HPDE6-E6E7 (cell line): Measurements from ENCODE around the gene CHGA.

Experiments used
- DNase-seq: peaks from one replicate; pipeline ENCODE4 v3.0.0; 2011; ENCODE audit warnings: missing footprints; ENCODE audit errors: extremely low spot score

CHGA gene

DNA sequence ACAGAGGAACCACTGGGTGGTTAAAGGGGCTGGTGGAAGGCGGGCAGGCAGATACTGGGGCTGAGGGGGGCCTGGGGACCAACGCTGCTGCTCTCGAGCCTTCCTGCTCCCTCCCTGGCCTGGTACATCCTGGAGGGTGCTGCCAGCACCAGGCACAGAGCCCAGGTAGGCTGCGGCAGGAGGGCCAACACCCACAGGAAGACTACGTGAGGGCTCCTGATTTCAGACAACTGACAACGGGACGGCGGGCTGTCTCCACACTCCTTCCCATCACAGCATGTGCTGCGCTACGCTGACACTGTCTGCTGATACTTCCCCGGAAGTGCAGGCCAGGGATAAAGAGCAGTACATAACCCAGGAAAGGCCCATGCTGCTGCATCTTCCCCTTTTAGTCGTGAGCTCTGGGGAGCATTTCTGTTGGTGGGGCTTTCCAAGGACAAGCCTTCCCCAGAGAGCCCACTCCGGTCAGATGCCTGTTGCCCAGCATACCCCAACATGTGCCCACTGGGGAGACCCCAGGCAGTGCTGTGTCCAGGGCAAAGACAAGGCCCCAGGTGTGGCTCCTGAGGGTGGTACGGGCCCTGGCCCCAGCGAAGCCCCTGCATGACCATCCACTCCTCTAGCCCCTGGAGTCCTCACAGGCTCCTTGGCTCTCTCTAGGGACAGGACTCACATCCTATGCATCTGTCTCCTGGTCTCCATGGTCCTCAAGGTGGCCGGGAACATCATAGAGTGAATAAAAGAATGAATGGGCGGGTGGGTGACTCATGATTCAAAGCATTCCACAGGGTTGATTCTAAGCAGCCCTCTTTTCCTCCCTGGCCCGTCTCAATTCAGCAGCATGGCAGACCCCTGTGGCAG, 38.0 kb downstream of the CHGA start:
- DNase-seq = peak; percentile 72

DNA sequence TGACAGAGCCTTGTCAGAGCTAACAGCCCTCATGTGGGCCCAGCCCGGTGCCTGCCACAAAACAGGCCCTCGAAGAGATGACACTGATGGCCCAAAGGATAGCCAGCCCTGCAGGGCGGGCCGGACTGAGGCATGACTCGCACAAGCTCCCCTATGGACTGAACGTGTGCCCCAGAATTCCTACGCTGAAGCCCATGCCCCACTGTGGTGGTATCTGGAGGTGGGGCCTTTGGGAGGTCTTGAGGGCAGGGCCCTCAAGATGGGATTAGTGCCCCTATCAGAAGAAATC, 38.6 kb downstream of the CHGA start:
- no peak for DNase-seq

DNA sequence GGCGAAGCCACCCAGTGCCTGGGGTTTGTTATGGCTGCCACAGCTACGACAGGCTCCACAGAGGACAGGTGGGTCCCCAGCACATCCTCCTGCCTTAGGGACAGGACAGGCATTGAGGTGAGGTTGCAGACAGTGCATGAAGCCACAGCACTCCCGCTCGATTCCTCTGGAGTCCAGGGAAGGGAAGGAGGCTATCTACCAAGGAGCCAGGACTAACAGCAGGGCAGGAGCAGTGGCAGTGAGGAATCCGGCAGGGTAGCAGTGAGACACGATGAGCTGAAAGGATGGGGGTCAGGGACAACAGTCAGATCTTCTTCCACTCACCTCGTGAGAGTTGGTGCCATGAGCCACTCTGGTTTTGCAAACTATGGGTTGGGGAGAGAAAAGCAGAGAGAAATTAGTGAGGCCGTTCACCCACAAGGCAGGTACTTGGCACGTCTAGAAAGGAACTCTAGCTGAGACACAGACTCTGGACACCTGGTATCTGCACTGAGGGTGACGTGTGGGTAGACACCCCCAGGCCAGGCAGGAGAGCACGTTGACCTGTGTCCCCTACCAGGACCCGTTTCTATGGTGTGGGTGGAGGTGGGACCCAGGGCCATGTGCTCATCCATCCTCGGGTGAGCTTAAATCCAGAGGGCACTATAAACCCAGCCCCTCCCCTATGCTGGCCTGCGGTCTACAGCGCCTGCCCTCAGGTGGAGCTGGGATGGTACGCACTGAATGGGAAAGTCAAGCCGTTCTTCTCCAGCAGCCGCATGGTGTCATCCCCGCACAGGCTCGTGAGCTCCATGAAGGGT, 39.3 kb downstream of the CHGA start:
- DNase-seq = no peak

DNA sequence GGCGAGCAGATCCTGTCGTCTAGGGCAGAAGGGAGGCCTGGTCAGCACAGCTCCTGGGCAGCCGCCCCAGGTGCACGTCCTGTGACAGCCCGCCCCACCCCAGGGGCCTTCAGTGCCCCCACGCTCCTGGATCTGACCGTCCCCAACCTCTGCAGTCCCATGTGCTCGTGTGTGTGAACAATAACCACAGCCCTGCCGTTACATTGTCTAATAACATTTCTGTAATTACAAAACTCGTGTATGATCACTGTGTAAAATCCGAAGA, 39.8 kb downstream of the CHGA start:
- DNase-seq = no peak

DNA sequence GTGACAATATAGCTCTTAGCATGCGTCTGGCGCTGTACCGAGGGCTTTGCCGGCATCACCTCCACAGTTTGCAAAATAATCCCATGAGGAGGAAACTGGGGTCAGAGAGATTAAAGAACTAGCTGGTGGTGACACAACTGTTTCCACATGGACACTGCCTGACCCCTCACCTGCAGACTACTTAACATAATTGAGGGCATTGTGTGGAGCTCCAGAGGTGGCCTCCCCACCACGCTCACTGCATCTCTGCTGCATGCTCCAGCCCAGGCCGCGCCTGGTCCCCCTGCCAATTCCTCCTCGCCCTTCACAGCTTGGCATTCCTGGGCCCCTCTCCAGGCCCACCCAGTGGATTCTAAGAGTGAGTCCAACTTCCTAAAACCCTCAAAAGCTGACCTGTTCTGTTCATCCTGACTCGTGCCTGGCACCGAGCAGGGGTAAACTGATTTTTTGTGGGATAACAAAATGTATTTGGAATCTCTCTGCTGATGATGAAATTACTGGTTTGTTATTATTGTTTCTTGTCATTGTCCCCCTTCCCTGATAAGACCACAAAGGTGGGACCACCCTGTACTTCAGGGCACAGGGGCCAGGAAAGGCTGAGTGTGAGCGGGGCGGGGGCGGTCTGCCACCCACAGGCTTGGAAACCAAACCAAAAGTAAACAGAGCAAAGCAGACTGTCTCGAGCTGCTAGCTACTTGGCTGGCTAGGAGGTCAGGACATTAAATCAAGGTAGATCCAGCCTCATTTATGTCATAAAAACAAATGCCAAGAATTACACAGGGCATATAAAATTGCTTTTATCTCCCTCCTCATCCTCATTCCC, 40.6 kb downstream of the CHGA start:
- DNase-seq = no peak

DNA sequence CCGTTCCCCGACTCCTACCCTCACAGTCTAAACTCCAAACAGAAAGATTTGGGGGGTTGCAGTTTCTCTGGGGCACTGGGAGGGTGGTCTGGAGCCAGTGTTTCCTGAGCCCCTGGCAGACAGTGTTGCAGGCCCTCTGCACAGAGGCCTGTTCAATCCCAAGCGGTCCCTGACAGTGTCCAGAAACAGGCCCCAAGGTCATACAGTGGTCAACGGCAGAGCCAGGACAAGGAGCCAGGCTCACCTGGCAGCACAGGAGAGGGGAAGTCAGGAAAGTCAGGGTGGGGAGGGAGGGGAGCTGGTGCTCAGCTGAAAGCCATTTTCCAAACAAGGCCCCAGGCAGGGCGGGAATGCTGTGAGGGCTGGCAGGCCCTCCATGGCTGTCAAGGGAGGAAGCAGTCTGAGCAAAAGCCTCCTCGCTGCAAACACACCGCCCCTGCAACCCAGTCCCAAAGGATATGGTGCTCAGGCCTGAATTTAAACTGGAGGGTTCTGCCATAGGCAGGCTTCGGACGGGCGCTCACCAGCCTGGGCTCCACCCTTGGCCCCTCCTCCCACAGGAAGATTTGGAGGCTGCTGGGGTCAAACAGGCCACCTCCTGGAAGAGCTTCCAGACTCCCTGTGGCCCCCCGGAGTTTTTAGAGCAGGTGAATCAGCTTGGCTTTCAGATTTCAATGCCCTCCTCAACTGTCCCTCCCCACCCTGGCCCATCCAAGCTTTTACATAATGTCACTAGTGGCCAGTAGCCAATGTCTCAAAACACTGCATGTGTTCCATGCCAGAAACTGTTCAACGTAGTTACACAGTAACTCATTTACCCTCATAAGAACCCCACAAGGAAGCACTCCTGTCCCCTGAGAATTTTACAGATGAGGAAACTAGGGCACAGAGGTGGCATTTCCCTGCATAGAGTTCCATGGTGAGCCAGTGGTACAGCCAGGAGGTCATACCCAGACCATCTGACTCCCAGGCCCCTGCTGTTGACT, 41.5 kb downstream of the CHGA start:
- DNase-seq = no peak

DNA sequence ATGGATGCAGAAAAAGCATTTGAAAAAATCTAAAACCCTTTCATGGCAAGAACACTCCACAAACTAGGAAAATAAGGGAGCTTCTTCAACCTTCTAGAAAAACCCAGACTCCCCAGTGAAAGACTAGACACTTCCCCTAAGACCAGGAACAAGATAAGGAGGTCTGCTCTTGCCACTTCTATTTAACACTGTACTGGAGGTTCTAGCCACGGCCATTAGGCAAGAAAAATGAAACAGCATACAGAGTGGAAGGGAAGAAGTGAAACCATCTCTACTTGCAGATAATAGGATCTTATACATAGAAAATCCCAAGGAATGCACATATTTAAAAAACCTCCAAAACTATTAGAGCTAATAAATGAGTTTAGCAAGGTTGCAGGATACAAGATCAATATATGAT, 42.3 kb downstream of the CHGA start:
- DNase-seq = no peak

DNA sequence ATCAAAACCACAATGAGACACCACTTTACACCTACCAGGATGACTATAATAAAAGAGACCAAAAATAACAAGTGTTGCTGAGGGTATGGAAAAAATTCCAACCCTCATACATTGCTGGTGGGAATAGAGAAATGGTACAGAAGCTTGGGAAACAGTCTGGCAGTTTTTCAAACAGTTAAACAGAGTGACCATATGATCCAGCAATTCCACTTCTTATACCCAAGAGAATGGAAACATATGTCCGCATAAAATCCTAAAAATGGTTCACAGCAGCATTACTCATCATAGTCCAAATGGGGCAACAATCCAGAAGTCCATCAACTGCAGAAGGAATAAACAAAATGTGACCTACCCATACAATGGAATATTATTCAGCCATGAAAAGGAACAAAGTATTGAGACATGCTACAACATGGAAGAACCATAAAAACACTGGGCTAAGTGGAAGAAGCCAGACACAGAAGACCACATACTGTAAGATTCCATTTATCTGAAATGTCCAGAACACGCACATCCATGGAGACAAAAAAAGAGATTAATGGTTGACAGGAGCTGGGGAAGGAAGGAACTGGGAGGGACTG, 44.5 kb downstream of the CHGA start:
- DNase-seq = no peak

DNA sequence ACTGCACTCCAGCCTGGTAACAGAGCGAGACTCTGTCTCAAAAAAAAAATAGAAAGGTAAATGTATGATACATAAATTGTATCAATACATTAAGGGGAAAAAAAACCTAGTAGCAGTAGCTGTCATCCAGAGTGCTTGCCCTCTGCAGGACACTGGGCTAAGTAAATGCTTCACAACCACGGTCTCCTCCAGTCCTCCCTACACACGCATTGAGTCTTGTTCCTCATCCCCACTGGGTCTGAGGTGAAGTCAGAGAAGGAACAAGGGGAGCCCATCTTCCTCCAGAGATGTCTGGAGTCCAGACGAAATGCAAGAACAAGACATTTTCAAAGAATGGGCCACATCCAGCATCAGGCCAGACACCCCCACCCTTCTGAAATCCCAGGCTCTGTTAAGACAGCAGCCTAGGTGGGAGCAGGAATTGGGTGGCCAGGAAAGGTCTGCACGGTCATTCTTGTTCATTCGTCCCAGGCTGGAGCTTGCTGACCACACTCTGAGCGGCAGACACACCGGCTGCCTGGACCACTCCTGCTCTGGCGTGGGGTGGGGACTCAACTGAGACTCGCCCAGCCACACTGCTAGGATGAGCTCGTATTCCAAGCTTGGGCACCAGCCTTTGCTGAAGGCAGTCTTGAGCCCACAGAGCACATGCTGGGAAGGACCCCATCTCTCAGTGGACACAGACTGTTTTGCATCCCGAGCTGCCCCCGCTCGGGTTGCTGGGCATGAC, 45.5 kb downstream of the CHGA start:
- DNase-seq = no peak

DNA sequence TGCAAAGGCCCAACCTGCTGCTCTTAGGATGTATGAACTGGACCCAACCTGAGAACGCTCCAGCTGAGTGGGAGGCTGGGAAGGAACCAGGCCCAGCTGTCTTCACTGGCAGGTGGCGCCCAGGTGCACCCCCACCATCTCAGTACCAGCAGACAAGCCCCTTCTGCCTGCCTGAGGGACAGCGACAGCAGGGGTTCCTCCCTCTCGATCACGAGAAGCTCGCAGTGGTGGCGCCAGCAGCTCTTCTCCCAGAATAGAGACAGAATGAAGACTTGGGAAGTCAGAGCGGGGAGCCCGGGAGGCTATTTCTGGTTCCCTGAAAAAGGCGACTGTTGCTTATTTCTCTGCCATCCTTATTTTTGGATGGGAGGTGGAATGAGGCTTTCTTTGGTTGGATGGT, 46.5 kb downstream of the CHGA start:
- DNase-seq = no peak

DNA sequence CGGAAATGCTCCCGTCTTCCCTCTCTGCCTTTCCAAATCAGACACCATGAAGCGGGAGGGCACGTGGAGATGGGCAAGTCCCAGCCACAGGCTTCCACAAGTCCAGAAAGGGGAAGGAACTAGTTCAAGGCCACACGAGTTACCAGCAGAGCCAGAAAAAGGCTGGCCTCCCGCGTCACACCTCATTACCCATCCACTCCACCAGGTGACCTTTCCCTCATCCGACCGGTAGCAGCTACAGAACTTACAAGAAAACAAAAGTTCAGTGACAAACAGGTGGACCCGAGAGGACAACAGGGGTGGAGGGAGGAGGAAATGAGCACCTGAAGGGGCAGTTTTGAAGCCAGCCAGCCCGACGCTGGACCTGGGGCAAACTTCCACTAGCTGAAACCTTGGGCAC, 46.9 kb downstream of the CHGA start:
- DNase-seq = no peak

DNA sequence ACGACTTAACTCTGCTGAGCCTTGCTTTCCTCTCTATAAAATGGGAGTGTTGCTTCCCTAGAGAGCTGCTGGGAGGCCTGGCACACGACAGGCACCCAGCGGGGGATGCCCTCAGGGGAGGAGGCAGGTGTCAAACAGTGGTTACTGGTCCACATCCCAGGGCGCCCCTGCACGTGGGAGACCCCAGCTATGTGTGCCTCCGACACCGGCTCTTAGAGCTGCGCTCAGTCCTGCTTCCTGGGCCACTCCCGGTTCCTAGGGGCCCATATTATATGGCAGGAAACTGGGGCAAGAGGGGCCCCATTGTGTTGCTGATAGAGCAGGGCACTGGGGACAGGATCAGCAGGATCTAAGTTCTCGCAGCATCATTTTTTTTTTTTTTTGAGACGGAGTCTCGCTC, 47.3 kb downstream of the CHGA start:
- DNase-seq = no peak

DNA sequence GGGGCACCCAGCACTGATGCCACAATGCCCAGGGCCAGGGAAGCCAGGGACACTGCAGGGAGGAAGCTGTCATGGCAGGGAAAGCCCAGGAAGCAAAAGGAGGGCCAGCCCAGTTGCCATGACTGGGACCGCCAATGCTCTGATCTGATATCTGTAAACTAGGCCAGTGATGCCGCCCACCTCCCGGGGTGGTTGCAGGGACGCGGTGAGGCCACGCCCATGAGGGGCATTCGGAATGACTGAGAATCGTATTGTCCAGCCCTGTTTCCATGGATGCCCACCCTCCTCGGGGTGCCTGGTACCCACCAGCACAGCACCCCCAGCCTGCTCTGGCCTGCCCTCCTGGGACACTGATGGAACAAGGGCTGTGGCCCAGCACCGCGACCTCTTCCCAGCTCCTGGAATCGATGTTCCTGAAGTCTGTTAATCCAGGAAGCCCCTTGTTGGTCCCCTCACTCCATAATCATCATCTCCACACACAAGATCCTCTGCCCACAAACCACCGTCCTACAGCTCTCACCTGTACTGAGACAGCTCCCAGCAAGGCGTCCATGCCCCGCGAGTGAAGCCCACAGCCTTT, 48.7 kb downstream of the CHGA start:
- DNase-seq = no peak

DNA sequence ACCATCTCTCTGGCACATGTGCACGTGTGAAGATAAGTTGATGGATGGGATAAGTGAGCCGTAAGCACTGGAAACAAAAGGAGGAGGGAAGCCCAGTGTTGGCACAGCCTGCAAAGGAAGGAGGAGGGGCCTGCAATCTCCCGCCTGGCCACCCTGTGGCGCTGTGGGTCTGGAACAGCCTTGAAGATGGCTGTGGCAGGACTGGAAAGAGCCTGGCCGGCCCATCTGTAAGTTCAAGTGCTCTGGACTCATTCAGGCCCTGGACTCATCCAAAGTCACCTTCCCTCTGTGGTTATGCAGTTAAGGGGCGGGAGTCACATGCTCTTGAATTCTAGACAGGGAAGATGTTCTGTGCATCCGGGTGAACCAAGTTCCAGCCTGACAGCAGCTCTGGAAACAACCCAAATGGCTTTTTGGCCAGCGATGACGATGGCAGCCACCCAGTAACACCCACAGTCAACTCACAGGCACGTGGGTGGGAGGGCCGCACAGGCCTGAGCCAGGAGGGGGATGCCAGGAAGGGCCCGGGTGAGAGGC, 50.4 kb downstream of the CHGA start:
- DNase-seq = peak; percentile 67

DNA sequence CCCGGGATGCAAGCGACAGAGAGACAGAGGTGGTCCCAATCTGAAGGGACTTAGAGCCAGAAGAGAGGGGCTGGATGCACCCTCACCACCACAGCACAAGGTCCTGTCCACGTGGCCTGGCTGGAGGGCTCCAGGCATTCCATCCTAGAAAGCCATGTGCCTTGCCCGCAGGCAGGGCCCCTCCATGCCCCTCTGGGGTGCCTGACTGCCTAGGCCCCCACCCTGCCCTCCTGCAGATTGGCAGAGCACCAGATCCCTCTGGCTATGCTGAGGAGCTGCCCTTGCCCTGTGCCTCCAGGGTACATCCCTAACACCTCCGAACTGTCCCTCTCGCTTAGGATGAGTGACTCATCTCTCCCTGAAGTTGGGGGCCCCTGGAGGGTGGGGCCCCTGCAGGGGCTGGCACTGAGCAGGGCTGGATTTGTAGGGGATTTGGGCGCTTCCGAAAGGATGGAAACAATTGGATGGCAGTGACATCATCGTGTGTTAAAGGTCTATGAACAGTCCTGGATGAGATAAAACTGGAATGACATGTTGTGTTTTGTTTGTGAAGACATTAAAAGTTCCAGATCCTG, 50.9 kb downstream of the CHGA start:
- DNase-seq = no peak

DNA sequence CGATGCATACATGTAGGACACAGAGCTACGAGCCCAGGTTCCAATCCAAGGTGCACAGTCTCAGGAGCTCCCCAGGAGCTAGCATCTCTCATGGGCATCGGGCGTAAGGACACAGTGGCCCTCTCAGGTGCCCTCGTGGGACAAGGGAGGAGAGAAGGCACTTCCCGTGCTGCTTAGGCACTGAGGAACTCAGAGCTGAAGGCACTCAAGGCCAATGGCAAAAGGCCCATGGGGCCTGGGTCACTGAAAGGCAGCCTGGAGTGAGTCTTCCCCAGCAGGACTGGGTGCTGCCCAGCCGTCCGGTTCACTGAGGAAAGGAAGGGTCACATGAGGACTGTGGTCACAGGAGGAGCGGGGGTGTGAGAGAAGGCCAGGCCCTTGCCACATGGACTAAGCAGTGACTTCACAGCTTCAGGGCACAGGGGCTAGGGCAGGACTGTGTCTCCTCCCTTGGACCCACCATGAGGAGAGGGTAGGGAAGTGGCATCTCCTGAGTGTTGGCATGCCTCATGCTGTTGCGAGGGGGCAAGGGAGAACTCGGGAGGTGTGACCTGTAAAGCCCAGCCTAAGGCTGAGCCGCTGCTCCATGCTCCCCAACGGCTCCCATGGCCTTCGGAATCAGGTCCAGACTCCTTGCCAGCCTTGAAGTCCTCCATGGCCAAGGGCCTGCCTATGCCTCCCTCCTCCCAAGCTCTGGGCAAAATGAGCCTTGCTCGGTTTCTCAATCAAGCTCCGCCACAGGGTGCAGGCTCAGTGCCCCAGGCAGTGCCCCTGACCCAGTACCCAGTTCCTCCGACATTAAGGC, 51.8 kb downstream of the CHGA start:
- no peak for DNase-seq

DNA sequence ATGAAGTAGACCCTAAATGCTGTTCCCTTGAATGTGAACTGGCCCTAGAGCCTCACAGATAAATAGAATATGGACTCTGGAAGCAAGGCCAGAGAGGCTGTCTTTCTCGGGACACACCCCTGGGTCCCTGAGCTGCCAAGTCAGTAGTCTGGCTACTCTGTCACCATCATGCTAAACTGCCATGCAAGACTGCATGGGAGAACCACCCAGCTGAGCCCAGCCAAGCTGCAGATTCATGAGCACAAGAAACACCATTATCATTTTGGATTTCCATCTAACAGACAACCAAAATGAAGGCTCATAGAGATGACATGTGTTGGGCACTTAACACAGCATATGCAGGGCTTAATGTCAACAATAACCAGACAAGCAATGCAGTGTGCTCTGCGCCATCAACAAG, 53.3 kb downstream of the CHGA start:
- no peak for DNase-seq

DNA sequence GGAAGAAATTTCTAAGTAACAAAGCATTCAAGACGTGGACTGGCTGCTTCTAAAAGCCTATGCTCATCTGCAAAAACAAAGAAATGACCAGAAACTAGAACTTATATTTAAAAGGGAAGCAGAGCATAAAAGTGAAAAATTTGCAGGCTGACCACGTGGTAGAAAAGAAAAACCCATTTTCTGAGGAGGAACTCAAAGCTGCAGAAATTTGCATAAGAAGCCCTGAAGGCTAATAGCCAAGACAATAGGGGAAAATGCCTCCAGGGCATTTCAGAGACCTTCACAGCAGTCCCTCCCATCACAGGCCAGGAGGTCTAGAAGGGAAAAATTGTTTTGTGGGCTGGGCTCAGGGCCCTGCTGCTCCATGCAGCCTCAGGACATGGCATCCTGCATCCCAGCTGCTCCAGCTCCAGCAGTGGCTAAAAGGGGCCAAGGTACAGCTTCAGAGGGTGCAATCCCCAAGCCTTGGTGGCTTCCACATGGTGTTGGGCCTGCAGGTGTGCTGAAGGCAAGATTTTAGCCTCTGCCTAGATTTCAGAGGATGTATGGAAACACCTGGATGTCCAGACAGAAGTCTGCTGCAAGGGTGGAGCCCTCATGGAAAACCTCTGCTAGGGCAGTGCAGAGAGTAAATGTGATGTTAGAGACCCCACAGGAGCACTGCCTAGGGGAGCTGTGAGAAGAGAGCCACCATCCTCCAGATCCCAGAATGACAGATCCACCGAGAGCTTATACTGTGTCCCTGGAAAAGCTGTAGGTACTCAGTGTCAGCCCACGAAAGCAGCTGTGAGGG, 55.5 kb downstream of the CHGA start:
- no peak for DNase-seq
